ENCODE results near the gene JMJD6. TPM values are rescaled to one million over a fixed set of nuclear protein-coding genes. Genes with fewer than 3 reads are reported as not detected.
A peak's percentile ranks its signal among the peaks of the same experiment; 100 is the strongest.

JMJD6 gene
- total and polyA plus RNA-seq, 10 donors, result 21.2 to 54.3 (median 35.7) TPM

DNA sequence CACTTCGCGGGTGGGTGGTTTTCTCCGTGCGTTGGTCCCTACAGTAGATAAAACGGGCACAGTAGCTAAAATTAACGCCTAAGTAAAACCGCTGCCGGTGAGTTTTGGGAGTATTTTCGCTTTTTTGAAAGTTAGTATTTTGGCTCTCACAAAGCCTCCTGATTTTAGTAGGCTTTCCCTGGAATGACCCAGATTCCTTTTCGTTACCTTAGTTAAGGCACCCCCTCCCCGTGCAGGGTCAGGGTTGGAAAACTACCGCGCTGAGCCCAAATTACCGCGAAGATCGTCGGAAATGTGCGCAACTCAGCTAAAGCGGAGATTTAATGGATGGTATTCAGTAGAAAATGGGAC is 54.5 kb downstream of the JMJD6 start:
- no peak for DNase-seq
- Histone ChIP-seq H3K9me3 (no peaks in the 10 kb centered on the region), H3K4me1 (peaks cover 6 to 34% (median 24%) of the 10 kb centered on the region in 6 donors), H3K36me3 (peaks cover 0 to 22% (median 0%) of the 10 kb centered on the region in 6 donors), H3K4me3 (peak overlapping the region; percentile 37 to 74 (median 56)), H3K27ac (peak overlapping the region; percentile 71 to 95 (median 92)), H3K27me3 (replicated peaks in 1 of 7) (no peaks in the 10 kb centered on the region)
- intact Hi-C loops (cut with DNase I; ENCODE audit: low total_unique reads), result no loop called here
- 0 to 2% (median 1%) methylated on average over 19 of the region's 19 CpGs for WGBS, 5 donors
- TF ChIP-seq POLR2AphosphoS5 (IDR thresholded peaks at IDR 0.05), result no peak
- peak in 1 of 3 donors; percentile 83 for TF ChIP-seq POLR2A (IDR thresholded peaks at IDR 0.05)
- TF ChIP-seq, protein P1, sequence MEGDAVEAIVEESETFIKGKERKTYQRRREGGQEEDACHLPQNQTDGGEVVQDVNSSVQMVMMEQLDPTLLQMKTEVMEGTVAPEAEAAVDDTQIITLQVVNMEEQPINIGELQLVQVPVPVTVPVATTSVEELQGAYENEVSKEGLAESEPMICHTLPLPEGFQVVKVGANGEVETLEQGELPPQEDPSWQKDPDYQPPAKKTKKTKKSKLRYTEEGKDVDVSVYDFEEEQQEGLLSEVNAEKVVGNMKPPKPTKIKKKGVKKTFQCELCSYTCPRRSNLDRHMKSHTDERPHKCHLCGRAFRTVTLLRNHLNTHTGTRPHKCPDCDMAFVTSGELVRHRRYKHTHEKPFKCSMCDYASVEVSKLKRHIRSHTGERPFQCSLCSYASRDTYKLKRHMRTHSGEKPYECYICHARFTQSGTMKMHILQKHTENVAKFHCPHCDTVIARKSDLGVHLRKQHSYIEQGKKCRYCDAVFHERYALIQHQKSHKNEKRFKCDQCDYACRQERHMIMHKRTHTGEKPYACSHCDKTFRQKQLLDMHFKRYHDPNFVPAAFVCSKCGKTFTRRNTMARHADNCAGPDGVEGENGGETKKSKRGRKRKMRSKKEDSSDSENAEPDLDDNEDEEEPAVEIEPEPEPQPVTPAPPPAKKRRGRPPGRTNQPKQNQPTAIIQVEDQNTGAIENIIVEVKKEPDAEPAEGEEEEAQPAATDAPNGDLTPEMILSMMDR (IDR thresholded peaks at IDR 0.05 in 8 of 11, conservative IDR thresholded peaks at IDR 0.05 in 3 of 11), result peak in 3 of 11 experiments; percentile 9 to 45 (median 38)

DNA sequence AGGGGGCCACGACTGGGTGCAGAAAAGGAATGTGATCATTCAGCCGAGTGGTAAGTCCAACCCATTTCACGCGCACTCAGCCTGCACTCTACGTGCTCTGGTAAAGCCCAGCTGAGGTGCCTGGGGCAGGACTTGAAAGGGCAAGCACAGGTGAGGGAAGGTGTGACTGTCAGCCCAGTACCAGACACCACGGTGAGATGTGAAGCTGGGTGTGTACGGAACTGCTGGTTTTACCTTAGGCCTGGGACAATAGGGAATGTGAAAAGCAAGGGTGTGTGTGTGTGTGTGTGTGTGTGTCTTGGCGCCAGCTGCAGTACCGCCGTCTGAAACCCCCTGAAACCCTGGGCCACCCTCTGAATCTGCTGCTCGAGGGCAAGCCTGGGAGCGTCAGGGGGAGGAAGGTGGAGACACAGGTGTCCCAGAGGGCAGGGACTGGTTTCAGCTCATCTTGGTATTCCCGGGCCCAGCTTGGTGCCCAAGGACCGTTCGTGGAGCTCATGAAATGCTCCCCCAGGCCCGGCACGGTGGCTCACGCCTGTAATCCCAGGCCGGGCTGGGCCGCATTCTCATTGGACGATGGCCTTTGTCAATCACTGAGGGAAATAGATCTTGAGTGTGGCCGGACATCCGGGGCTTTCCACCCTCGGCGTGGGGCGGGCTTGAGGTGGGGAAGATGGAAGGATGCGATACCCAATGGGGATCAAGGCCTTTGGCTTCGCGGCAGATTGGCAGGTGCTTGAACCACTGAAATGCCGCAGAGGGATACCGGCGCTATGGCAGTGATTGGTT is 55.1 kb downstream of the JMJD6 start:
- DNase-seq, result peak; percentile 99
- TF ChIP-seq POLR2AphosphoS5 (IDR thresholded peaks at IDR 0.05) (peak; percentile 88 to 92 (median 88)), POLR2A (IDR thresholded peaks at IDR 0.05) (no peak)
- TF ChIP-seq, protein P1 (IDR thresholded peaks at IDR 0.05 in 8 of 11, conservative IDR thresholded peaks at IDR 0.05 in 3 of 11), result peak in 1 of 11 experiments; percentile 30
- Histone ChIP-seq H3K36me3 (peaks cover 0 to 16% (median 0%) of the 10 kb centered on the region in 6 donors), H3K4me1 (peaks cover 6 to 34% (median 24%) of the 10 kb centered on the region in 6 donors), H3K27ac (peak overlapping the region; percentile 71 to 95 (median 92)), H3K4me3 (peak overlapping the region; percentile 37 to 74 (median 56)), H3K9me3 (no peaks in the 10 kb centered on the region), H3K27me3 (replicated peaks in 1 of 7) (no peaks in the 10 kb centered on the region)
- intact Hi-C loops (cut with DNase I; ENCODE audit: low total_unique reads), result no loop called here
- 19 to 27% (median 24%) methylated on average over 27 to 32 of the region's 32 CpGs for WGBS, 5 donors

DNA sequence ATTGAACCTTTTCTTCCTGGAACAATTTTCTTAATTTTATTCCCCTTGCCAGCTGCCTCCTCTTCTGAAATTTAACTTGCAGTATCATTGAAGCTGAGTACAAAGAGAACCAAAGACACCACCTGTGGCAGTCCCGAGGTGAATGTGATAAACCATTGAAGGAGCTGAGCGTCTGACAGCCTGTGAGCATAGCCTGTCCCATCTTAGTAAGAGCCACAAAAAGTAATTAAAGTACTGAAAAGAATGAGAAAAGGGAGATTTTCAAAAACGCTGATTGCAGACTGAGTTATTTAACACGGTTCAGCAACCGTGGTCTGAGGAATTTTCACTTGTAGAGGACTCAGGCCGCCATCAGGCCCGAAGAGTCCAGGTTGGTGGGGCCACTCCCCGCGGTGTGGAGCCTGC is 55.7 kb downstream of the JMJD6 start:
- DNase-seq, result no peak
- Histone ChIP-seq H3K4me3 (peak overlapping the region in 1 of 8 donors; percentile 74), H3K27me3 (replicated peaks in 1 of 7) (no peaks in the 10 kb centered on the region), H3K9me3 (no peaks in the 10 kb centered on the region), H3K36me3 (peaks cover 0 to 10% (median 0%) of the 10 kb centered on the region in 6 donors), H3K27ac (peak overlapping the region in 7 of 8 donors; percentile 18 to 94 (median 91)), H3K4me1 (peaks cover 6 to 34% (median 24%) of the 10 kb centered on the region in 6 donors)
- intact Hi-C loops (cut with DNase I; ENCODE audit: low total_unique reads), result no loop called here
- TF ChIP-seq, protein P1 (IDR thresholded peaks at IDR 0.05 in 8 of 11, conservative IDR thresholded peaks at IDR 0.05 in 3 of 11), result no peak
- TF ChIP-seq POLR2AphosphoS5 (IDR thresholded peaks at IDR 0.05) (no peak), POLR2A (IDR thresholded peaks at IDR 0.05) (no peak)
- WGBS, 5 donors, result 63 to 87% (median 76%) methylated on average over 9 of the region's 9 CpGs

DNA sequence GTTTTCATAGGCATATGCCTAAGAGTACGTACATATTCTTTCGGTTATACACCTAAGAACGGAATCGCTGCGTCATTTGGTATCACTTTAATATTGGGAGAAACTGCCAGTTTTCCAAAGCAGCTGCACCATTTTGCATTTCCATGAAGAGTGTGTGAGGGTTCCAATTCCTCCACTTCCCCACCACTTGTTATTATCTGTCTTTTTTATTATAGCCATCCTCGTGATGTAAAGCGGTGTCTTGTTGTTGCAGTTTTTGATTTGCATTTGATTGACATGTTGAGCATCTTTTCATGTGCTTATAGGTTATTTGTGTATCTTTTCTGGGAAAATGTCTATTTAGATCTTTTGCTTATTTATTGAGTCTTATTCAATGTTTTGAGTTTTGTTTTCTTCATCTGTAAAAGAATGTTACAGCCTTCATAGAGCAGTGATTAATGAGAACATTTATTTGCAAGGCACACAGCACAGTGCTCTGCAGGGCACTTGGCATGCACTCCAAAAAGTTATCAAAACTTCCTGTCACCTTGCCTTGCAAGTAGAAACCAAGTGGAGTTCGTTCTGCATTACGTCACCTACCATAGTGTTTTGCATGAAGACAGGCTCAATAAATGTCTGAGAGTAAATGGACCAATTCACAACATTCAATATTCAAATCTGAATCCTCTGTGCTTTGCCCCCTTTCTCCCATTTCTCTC is 56.2 kb downstream of the JMJD6 start:
- Histone ChIP-seq H3K4me3 (no peak overlapping the region), H3K9me3 (no peaks in the 10 kb centered on the region), H3K27ac (peak overlapping the region in 6 of 8 donors; percentile 18 to 94 (median 90)), H3K27me3 (replicated peaks in 1 of 7) (no peaks in the 10 kb centered on the region), H3K4me1 (peaks cover 6 to 34% (median 24%) of the 10 kb centered on the region in 6 donors), H3K36me3 (peaks cover 0 to 8% (median 0%) of the 10 kb centered on the region in 6 donors)
- DNase-seq, result no peak
- WGBS, 5 donors, result 80 to 83% (median 82%) methylated on average over 9 of the region's 9 CpGs
- TF ChIP-seq POLR2AphosphoS5 (IDR thresholded peaks at IDR 0.05) (no peak), POLR2A (IDR thresholded peaks at IDR 0.05) (no peak)
- TF ChIP-seq, protein P1 (IDR thresholded peaks at IDR 0.05 in 8 of 11, conservative IDR thresholded peaks at IDR 0.05 in 3 of 11), result no peak
- intact Hi-C loops (cut with DNase I; ENCODE audit: low total_unique reads), result no loop called here
